Measurements from ENCODE around the gene NFS1.
"Not testable (repeated sequence)": the region's sequence is repeated elsewhere in the genome, so short reads cannot be mapped to it uniquely, and the experiment has no call there.

The NFS1 gene

DNA sequence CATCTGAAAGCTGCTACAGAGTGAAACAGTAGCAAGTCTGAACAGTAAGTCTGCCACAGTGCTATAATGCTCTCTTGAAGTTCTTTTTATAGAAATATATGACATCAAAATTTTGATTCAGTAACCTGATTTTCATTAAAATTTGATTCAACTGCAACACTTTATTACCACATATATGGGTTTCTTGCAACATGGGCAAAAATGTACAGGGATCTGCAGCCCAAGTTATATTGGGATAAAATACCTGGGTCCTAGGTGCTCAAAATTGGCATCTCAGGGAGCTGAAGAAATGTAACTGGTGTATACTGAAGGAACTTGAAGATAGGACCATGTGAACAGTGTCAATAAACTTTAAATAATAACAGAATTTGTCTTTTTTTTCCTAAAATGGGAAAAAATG, 10.9 kb upstream of the NFS1 start:
- FAIRE-seq: no peak
- DNase-seq (ENCODE audit: insufficient read length, low spot score): no peak
- no peak for TF ChIP-seq CTCF (IDR thresholded peaks at IDR 0.05; ENCODE audit: insufficient read depth, missing control alignments)

GRCh38 chr20:35709259-35709658, 10.1 kb upstream of the NFS1 start:
- TF ChIP-seq CTCF (IDR thresholded peaks at IDR 0.05; ENCODE audit: insufficient read depth, missing control alignments): no peak
- FAIRE-seq (no peak), DNase-seq (ENCODE audit: insufficient read length, low spot score) (no peak)

DNA sequence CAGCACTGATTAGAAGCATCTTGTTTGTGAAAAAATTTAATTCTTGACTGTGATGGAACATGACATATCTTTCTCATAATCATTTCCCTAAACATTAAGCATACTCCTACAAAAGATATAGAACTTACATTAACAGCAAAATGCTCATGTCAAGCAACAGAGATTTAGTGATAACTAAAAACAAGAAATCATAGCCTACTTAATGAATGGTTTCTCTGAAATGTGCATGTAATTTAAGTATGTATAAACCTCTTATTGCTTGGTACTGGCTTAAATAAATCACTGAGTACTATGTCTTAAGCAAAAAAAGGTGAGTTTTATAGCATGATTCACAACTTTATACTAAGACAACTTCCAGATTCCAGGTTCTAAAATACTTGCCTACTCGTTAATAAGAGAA, 9.3 kb upstream of the NFS1 start:
- no peak for TF ChIP-seq CTCF (IDR thresholded peaks at IDR 0.05; ENCODE audit: insufficient read depth, missing control alignments)
- FAIRE-seq: peak; percentile 74

DNA sequence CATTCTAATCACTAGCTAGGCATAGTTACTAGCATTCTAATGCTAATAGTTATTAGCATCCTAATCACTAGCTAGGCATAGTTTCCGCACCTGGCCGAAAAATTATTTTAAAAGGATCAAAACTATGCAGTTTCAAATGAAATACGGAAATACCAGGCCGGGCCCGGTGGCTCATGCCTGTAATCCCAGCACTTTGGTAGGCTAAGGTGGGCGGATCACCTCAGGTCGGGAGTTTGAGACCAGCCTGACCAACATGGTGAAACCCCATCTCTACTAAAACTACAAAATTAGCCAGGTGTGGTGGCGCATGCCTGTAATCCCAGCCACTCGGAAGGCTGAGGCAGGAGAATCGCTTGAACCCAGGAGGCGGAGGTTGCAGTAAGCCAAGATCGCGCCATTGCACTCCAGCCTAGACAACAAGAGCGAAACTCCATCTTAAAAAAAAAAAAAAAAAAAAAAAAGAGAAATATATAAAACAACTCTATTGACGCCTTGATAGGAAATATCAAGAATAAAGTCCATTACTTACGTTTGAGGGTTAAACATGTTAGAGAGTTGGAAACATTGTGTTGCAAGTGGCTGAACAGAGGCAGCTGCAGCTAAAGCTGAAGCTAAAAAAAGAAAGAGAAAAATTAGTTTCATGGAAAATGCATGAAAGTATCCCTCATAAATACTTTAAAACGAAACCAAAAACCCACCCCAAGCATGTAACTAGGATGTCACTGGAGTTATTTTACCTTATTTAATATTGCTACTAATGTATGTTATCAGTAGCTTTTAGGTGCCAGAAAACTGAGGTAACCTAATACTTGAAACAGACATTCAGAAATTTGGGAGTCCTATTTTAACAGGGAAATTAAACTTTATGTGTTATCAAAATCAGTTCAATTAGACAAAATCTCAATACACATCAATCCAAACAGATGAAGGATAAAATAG, 7.7 kb upstream of the NFS1 start:
- not testable (repeated sequence) for FAIRE-seq; DNase-seq (ENCODE audit: insufficient read length, low spot score)

More for the DNA sequence above, 9.3 kb upstream of the NFS1 start:
- DNase-seq (ENCODE audit: insufficient read length, low spot score): no peak

DNA sequence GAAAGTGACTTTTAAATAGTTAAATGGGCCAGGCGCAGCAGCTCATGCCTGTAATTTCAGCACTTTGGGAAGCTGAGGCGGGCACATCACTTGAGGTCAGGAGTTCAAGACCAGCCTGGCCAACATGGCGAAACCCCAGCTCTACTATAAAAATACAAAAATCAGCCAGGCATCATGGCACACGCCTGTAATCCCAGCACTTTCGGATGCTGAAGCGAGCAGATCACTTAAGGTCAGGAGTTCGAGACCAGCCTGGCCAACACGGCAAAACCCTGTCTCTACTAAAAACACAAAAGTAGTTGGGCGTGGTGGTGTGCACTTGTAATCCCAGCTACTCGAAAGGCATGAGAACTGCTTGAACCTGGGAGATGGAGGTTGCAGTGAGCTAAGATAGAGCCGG, 6.7 kb upstream of the NFS1 start:
- FAIRE-seq; DNase-seq (ENCODE audit: insufficient read length, low spot score): not testable (repeated sequence)

GRCh38 chr20:35704514-35705261, 5.5 kb upstream of the NFS1 start:
- no peak for TF ChIP-seq CTCF (IDR thresholded peaks at IDR 0.05; ENCODE audit: insufficient read depth, missing control alignments)
- FAIRE-seq: no peak
- no peak for DNase-seq (ENCODE audit: insufficient read length, low spot score)

- no peak for TF ChIP-seq CTCF (IDR thresholded peaks at IDR 0.05; ENCODE audit: insufficient read depth, missing control alignments)
- DNase-seq (ENCODE audit: insufficient read length, low spot score): no peak
- no peak for FAIRE-seq
Observed at GRCh38 chr20:35702824-35703695, 3.9 kb upstream of the NFS1 start.

All from D721Med (cell line).